IMR-90 (cell line): ENCODE measurements around the gene CROCC2.

Experiments
- CEBPB ChIP-seq: IDR thresholded peaks from 2 replicates; pipeline ENCODE4 v1.6.1; 2012; ENCODE audit warnings: low read depth, low read length, improper control_type of control experiment
- CTCF ChIP-seq: conservative IDR thresholded peaks from 2 replicates; pipeline ENCODE4 v1.5.1; 2012; ENCODE audit warnings: mild to moderate bottlenecking, low read depth, low read length, improper control_type of control experiment
- POLR2A ChIP-seq: IDR thresholded peaks from 2 replicates; pipeline ENCODE4 v1.6.1; 2012; ENCODE audit warnings: mild to moderate bottlenecking, low read depth, low read length
- USF2 ChIP-seq: fragments of 150-350 bp; IDR thresholded peaks from 2 replicates; pipeline ENCODE4 v1.6.1; 2017; ENCODE audit warnings: mild to moderate bottlenecking, antibody characterized with exemption, low read length, low read depth

- TF ChIP-seq CTCF = no peak
- no peak for TF ChIP-seq POLR2A
- TF ChIP-seq USF2 = no peak
- no peak for TF ChIP-seq CEBPB
These were observed 9.6 kb downstream of the CROCC2 start for GRCh38 chr2:240915526-240916341.
